PC-3 (cell line): ENCODE data around the gene CDK19.

Experiments
- EZH2 ChIP-seq: fragments of 300-600 bp; sonication (generic); IDR thresholded peaks from one replicate; pipeline ENCODE4 v1.6.1; 2017; ENCODE audit warnings: antibody characterized with exemption, mild to moderate bottlenecking, low read length; ENCODE audit not compliant: unreplicated experiment
- EZH2phosphoT487 ChIP-seq: fragments of 300-600 bp; sonication (generic); IDR thresholded peaks from 2 replicates; pipeline ENCODE4 v1.6.1; 2018; ENCODE audit warnings: mild to moderate bottlenecking, antibody characterized with exemption, low read length, borderline replicate concordance

GRCh38 chr6:110654096-110654820 is 161.0 kb downstream of the CDK19 start:
- TF ChIP-seq EZH2 (no peak), EZH2phosphoT487 (no peak)
